GM10266 (cell line): Measurements from ENCODE around the gene TTLL11.

Experiments
- DNase-seq: peaks from one replicate; pipeline ENCODE4 v3.0.0; 2012; ENCODE audit errors: extremely low spot score
- TF ChIP-seq, protein P1 (sequence below): IDR thresholded peaks from 2 replicates; pipeline ENCODE4 v1.5.1; 2012; ENCODE audit warnings: mild to moderate bottlenecking, low read depth; ENCODE audit not compliant: control insufficient read depth, insufficient read depth; ENCODE audit errors: missing control alignments

The TTLL11 gene

DNA sequence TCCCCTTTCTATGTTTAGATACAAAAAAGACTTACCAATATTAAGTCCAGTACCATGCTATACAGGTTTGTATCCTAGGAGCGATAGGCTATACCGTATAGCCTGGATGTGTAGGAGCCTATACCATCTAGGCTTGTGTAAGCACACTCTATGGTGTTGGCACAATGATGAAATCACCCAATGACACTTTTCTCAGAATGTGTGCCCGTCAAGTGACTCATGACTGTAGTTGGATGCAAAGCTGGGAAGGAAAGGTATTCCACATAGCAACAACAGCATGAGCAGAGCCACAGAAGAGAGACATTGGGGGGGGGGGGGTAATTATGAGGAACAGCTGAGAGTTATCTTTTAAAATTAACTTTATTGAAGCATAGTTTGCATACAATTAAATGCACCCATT lies 63.2 kb downstream of the TTLL11 start:
- no peak for DNase-seq
- TF ChIP-seq, protein P1, sequence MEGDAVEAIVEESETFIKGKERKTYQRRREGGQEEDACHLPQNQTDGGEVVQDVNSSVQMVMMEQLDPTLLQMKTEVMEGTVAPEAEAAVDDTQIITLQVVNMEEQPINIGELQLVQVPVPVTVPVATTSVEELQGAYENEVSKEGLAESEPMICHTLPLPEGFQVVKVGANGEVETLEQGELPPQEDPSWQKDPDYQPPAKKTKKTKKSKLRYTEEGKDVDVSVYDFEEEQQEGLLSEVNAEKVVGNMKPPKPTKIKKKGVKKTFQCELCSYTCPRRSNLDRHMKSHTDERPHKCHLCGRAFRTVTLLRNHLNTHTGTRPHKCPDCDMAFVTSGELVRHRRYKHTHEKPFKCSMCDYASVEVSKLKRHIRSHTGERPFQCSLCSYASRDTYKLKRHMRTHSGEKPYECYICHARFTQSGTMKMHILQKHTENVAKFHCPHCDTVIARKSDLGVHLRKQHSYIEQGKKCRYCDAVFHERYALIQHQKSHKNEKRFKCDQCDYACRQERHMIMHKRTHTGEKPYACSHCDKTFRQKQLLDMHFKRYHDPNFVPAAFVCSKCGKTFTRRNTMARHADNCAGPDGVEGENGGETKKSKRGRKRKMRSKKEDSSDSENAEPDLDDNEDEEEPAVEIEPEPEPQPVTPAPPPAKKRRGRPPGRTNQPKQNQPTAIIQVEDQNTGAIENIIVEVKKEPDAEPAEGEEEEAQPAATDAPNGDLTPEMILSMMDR: no peak

GRCh38 chr9:122028089-122028488 lies 65.0 kb downstream of the TTLL11 start:
- TF ChIP-seq, protein P1: no peak
- no peak for DNase-seq

DNA sequence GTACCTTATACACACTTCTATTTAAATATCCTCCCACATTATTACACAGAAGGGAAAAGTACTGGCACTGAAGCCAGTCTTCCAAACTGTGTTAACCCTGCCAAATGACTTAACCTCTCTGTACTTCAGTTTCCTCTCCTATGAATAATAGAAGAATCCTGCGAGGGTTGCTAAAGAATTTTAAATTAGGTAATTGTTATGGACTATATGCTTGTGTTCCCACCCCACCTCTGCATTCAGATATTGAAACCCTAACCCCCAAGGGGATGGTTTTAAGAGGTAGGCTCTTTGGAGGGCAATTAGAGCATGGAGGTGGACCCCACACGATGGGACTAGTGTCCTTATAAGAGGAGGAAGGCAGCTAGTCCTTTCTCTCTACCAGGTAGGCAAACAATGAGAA lies 72.7 kb downstream of the TTLL11 start:
- no peak for DNase-seq
- TF ChIP-seq, protein P1: no peak

DNA sequence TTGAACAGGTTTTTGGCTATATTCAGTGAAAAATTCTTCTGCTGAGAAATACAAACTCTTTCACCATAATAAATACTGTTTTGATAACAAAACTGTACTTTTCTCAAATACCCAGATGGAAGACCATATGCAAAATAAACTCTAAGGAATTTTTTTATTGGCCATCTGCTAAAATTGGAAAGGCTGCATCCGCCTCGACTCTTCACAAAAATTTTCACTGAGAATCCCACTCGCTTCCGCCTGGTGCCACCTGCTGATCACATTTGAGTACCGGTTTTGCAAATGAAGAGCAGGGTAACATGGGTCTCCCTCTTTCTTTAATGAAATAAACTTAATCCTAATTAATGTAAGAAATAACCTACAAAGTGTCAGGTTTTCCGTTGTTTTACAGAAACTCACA lies 76.4 kb downstream of the TTLL11 start:
- DNase-seq: no peak
- TF ChIP-seq, protein P1: no peak

- TF ChIP-seq, protein P1: no peak
- DNase-seq: no peak
Observed at GRCh38 chr9:122016309-122016708, 76.8 kb downstream of the TTLL11 start.

- no peak for DNase-seq
Observed at GRCh38 chr9:122015170-122015821, 77.8 kb downstream of the TTLL11 start.

More at GRCh38 chr9:122015170-122015821, 77.8 kb downstream of the TTLL11 start:
- TF ChIP-seq, protein P1: no peak
